ENCODE data around the gene ACOXL. TPM values are rescaled to one million over a fixed set of nuclear protein-coding genes. Genes with fewer than 3 reads are reported as not detected.
"Not testable (repeated sequence)": the region's sequence is repeated elsewhere in the genome, so short reads cannot be mapped to it uniquely, and the experiment has no call there.

The ACOXL gene
- polyA plus RNA-seq, 4 donors = 0.45 to 0.93 (median 0.73) TPM

- DNase-seq (ENCODE audit: low read depth in 4 of 4, low spot score in 3 of 4) = no peak
Observed at GRCh38 chr2:110957293-110957692, 224.9 kb downstream of the ACOXL start.

GRCh38 chr2:110958346-110959119 is 226.2 kb downstream of the ACOXL start:
- no peak for DNase-seq (ENCODE audit: low read depth in 4 of 4, low spot score in 3 of 4)

GRCh38 chr2:110959198-110959597 is 226.8 kb downstream of the ACOXL start:
- no peak for DNase-seq (ENCODE audit: low read depth in 4 of 4, low spot score in 3 of 4)

- DNase-seq (ENCODE audit: low read depth in 4 of 4, low spot score in 3 of 4) = no peak
Observed at GRCh38 chr2:110960281-110960680, 227.9 kb downstream of the ACOXL start.

GRCh38 chr2:110960954-110961353 is 228.6 kb downstream of the ACOXL start:
- DNase-seq (ENCODE audit: low read depth in 4 of 4, low spot score in 3 of 4) = no peak

GRCh38 chr2:110961643-110962042 is 229.3 kb downstream of the ACOXL start:
- not testable (repeated sequence) for DNase-seq (ENCODE audit: low read depth in 4 of 4, low spot score in 3 of 4)

- DNase-seq (ENCODE audit: low read depth in 4 of 4, low spot score in 3 of 4) = no peak
Observed at GRCh38 chr2:110969696-110970095, 237.3 kb downstream of the ACOXL start.

GRCh38 chr2:110970201-110970600 is 237.8 kb downstream of the ACOXL start:
- no peak for DNase-seq (ENCODE audit: low read depth in 4 of 4, low spot score in 3 of 4)

GRCh38 chr2:110971811-110972210 is 239.4 kb downstream of the ACOXL start:
- no peak for DNase-seq (ENCODE audit: low read depth in 4 of 4, low spot score in 3 of 4)

GRCh38 chr2:110973262-110973661 is 240.9 kb downstream of the ACOXL start:
- DNase-seq (ENCODE audit: low read depth in 4 of 4, low spot score in 3 of 4) = no peak

- DNase-seq (ENCODE audit: low read depth in 4 of 4, low spot score in 3 of 4) = no peak
Observed at GRCh38 chr2:110977403-110977802, 245.0 kb downstream of the ACOXL start.

- no peak for DNase-seq (ENCODE audit: low read depth in 4 of 4, low spot score in 3 of 4)
Observed at GRCh38 chr2:110978148-110978547, 245.8 kb downstream of the ACOXL start.

GRCh38 chr2:110978756-110979470 is 246.5 kb downstream of the ACOXL start:
- no peak for DNase-seq (ENCODE audit: low read depth in 4 of 4, low spot score in 3 of 4)

- no peak for DNase-seq (ENCODE audit: low read depth in 4 of 4, low spot score in 3 of 4)
Observed at GRCh38 chr2:110979471-110980338, 247.3 kb downstream of the ACOXL start.

GRCh38 chr2:110980339-110981062 is 248.1 kb downstream of the ACOXL start:
- no peak for DNase-seq (ENCODE audit: low read depth in 4 of 4, low spot score in 3 of 4)

GRCh38 chr2:110983133-110983532 is 250.8 kb downstream of the ACOXL start:
- DNase-seq (ENCODE audit: low read depth in 4 of 4, low spot score in 3 of 4) = no peak

- DNase-seq (ENCODE audit: low read depth in 4 of 4, low spot score in 3 of 4) = no peak
Observed at GRCh38 chr2:110984694-110985490, 252.5 kb downstream of the ACOXL start.

GRCh38 chr2:110990440-110990839 is 258.1 kb downstream of the ACOXL start:
- DNase-seq (ENCODE audit: low read depth in 4 of 4, low spot score in 3 of 4) = no peak

GRCh38 chr2:110991911-110992310 is 259.5 kb downstream of the ACOXL start:
- DNase-seq (ENCODE audit: low read depth in 4 of 4, low spot score in 3 of 4) = peak in 1 of 4 donors; percentile 45

- DNase-seq (ENCODE audit: low read depth in 4 of 4, low spot score in 3 of 4) = no peak
Observed at GRCh38 chr2:110992886-110993285, 260.5 kb downstream of the ACOXL start.
